ENCODE measurements around the gene PKMYT1. TPM values are rescaled to one million over a fixed set of nuclear protein-coding genes. Genes with fewer than 3 reads are reported as not detected.

Gene PKMYT1
- total and polyA plus RNA-seq, 2 experiments from 2014 or later = 90.9 to 100 TPM

GRCh38 chr16:2979669-2980226, 498 bp downstream of the PKMYT1 start:
- H3K9me3 Mint-ChIP-seq = peaks cover 2% of the 10 kb centered on the region; the same call in 2 of the 3 replicates
- DNase-seq (ENCODE audit: low spot score) = peak; percentile 46
- H3K27ac ChIP-seq (ENCODE audit: low read depth) = no peak overlapping the region

More at GRCh38 chr16:2979669-2980226, 498 bp downstream of the PKMYT1 start:
- Histone ChIP-seq H3K27me3 (ENCODE audit: insufficient read depth) (no peaks in the 10 kb centered on the region), H2AFZ (peak overlapping the region; percentile 81), H3K4me2 (peak overlapping the region; percentile 92), H3K79me2 (replicated peaks; ENCODE audit: insufficient read depth) (peaks cover 14% of the 10 kb centered on the region), H3K4me3 (peak overlapping the region; percentile 86), H3K36me3 (ENCODE audit: insufficient read depth) (0 out of 2 replicates have a peak, but pooled peaks cover 3% of the 10 kb centered on the region), H3K4me1 (ENCODE audit: insufficient read depth) (peaks cover 22% of the 10 kb centered on the region), H3F3A (replicated peaks; ENCODE audit: low read depth) (peaks cover 19% of the 10 kb centered on the region), H4K20me1 (replicated peaks; ENCODE audit: insufficient read depth) (peaks cover 8% of the 10 kb centered on the region; the same call in 1 of the 2 replicates), H3K9me2 (ENCODE audit: insufficient read depth) (no peaks in the 10 kb centered on the region)
- TF ChIP-seq POLR2AphosphoS5 (IDR thresholded peaks at IDR 0.05; ENCODE audit: low read depth) (no peak), REST (IDR thresholded peaks at IDR 0.05; ENCODE audit: unreplicated experiment) (peak; percentile 17), ZNF462 (CRISPR knock-in tag; IDR thresholded peaks at IDR 0.05) (no peak), NANOG (IDR thresholded peaks at IDR 0.05; ENCODE audit: borderline replicate concordance) (no peak)
- Mint-ChIP-seq H3K27me3 (ENCODE audit: insufficient read depth, low read depth, poor library complexity) (peaks cover 17% of the 10 kb centered on the region), H3K27ac (no peak overlapping the region), H3K36me3 (ENCODE audit: low read depth) (peaks cover 22% of the 10 kb centered on the region), H3K4me3 (peak overlapping the region; percentile 85), H3K4me1 (peaks cover 22% of the 10 kb centered on the region)
- peak; percentile 12 for ATAC-seq

Measured in GM23338 (cell line).